Superior temporal gyrus (tissue), 1 donor: ENCODE results near the gene LRMDA.

Experiments used
- DNase-seq: peaks from one replicate; pipeline ENCODE4 v3.0.0-alpha.2; 2016; ENCODE audit errors: extremely low spot score

The LRMDA gene

DNA sequence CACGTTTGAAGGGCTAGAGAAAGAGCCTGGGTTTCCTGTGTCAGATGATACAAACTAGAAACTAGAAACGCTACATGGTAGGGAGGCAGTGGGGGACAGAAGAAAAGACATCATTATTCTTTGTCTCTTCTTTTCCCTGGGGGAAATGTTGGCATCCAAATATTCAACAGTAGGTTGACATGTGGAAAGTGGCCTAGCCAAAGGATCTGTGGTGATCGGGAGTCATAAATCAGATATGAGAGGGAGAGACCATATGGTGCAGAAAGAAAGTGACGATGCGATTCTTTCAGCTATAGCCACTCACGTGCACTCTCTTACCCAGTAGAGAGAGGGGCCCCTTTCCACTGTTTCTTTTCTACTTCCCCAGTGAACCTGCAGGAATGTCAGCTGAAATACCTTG, 964.7 kb downstream of the LRMDA start:
- DNase-seq = no peak

DNA sequence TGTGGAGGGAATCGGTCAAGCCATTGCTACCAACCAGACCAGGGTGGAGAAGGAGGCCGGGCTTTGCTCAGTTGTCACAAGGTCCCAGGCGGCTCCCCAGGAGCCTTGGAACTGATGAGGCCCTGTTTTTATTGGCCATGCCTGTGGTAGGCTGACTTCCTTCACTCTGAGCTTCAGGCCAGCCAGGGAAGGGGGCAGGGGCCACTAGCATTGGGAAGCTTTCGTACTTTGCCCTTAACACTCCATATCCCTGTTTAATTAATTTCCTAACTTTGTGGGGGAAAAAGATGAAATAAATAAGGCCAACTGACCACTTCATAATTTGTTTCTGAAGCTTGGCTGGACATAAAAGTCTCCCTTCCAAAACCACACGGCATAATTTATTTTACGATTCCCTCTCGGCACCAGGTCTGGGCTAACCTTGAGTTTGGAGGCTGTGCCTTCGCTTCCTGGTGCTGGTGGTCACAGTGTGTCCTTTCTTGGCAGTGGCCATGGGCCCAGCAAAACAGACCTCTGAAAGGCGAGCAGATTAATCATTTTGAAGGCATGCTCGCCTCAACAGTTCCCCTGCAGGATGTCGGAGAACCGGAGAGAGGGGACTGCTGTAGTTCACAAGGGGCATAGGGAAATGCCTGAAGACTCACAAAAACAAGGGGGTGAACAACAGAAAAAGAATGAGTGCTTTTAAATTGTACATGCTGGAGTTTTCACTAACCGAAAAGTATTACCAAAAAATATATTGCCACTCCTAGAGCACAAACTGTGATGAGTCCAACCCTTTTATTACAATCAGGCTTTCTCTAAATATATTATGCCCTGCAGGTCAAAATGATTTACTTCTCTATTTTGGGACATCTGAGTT, 966.0 kb downstream of the LRMDA start:
- no peak for DNase-seq

- no peak for DNase-seq
These were observed 966.8 kb downstream of the LRMDA start for GRCh38 chr10:76398043-76398710.

DNA sequence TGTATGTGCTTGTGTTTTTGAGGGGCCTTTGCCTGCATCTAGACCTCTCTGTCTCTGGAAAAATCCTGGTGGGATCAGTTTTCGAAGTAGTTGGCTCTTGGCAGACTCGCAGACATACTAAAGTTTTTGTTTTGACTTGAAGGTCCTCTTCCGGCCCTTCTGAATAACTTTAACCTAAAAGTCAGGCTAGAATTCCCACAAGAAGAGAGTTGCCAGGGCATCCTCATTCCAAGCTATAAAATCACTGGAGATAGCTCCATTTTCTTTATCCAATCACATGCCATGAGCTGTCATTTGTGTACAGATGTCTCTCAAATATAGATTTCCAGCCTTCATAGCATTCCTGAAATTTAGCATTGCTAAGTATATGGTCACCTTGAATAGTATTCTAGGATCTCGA, 967.8 kb downstream of the LRMDA start:
- no peak for DNase-seq

DNA sequence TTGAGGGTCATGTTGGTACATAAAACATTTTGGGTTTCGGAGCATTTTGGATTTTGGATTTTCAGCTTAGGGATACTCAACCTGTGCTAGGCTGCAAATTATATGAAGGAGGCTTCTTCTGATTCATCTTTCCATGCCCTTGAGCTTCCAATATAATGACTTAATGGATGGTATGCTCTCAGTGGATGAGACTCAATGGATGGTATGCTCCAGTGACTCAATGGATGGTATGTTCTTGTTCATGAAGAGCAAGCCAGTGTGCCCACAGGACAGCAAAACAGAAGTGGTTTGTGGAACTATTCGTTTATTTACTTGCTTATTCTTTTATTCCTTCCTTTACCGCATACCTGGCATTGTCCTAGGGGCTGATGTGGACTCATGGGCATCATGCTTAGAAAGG, 969.6 kb downstream of the LRMDA start:
- DNase-seq = no peak

DNA sequence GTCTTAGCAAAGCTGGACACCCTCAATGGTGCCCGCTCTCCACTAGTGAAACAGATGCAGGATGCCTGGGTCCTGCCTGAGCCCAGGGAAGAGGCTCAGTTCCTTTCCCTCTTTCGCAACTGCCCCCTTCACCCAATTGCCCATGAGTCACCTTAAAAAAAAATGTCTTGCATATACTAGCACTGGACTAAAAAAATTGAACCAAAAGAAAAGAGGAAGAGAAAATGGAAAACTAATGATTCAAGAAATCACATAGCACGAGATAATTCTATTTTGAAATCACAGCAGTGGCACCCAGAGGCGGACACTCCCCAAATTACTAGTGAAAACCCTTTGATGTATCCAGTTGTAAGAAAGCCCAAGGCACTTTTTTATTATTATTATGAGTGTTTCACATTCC, 972.5 kb downstream of the LRMDA start:
- DNase-seq = no peak

GRCh38 chr10:76404531-76404930, 973.1 kb downstream of the LRMDA start:
- DNase-seq = no peak

- no peak for DNase-seq
These were observed 974.5 kb downstream of the LRMDA start for GRCh38 chr10:76405922-76406321.

- no peak for DNase-seq
These were observed 977.2 kb downstream of the LRMDA start for GRCh38 chr10:76408646-76409045.

DNA sequence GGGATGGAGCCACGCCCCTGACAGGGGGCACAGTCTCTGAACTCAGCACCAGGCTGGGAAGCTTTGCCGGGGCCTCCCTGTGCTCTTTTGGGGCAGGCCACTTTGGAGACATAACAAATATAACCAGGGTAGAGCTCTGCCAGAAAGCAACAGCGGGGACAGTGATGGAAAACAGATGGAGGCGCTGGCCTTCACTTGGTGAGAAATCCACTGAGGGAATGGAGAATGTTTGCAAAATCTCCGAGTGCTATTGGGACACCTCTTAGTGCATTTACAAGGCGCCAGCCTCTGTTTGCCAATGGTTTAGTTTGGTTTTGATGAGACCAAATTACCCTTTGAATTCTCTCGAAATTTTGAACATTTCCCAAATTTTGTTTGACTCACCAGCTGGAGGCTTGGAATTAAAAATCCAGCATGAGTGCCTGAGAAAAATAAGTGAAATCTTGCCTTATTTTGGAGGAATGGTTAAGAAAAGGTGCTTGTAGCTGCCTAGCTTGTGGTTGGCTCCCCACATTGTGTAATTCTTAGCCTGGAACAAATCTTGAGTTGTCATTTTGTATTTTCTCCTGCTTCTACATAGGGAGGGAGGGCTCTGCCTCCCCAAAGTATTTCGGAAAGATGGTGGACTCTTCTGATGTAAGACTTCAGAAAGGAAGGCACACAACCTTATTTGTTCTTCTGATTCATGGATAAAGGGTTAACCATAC, 980.5 kb downstream of the LRMDA start:
- DNase-seq = peak; percentile 55

DNA sequence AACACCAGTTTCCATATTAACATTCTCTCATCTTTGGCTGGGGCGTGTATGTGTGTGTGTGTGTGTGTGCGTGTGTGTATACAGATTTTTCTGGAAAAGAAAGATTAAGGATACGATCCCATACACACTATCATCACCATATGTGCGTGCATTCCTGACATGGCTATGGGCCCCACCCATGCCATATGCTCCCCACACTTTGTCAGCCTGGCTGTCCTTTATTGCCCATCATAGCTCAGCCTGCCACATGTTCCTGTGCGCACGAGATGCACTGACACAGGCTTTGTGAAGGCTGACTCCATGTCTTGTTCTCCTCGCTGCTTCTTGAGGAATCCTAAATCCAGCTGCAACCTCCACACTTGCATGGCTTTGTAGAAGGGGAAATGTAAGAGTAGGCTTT, 984.1 kb downstream of the LRMDA start:
- DNase-seq = no peak

DNA sequence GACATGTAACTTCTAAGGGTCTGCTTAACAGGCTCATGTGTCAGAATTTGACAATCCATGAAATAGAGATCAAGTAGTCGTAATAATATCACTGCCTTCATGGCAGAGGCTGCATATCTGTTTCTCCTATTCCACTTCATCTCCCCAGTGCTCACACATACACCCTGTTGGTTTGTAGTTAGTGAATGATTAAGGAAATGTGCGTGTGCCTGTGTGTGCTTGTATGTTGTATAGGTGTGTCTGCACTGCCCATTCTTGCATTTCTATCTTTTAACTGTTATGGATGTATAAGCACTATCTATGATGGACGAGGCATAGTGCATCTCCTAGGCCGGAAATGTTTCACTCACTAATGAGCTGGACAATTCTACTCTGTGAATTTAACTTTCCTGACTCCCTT, 985.2 kb downstream of the LRMDA start:
- DNase-seq = no peak

DNA sequence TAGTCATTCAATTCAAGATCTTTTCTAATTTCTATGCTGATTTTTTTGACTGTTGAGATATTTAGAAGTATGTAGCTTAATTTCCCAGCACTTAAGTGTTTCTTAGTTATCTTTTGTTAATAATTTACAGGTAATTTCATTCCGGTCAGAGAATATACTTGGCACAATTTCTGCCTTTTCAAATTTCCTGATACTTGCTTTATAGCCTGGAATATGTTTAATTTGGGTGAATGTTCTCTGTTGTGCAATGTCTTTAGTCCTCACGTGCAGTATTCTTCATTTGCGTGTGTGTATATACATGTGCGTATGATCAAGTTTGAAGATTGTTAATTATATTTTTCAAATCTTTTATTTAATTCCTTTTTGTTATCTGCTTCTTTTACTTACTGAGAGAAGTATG, 989.3 kb downstream of the LRMDA start:
- no peak for DNase-seq

DNA sequence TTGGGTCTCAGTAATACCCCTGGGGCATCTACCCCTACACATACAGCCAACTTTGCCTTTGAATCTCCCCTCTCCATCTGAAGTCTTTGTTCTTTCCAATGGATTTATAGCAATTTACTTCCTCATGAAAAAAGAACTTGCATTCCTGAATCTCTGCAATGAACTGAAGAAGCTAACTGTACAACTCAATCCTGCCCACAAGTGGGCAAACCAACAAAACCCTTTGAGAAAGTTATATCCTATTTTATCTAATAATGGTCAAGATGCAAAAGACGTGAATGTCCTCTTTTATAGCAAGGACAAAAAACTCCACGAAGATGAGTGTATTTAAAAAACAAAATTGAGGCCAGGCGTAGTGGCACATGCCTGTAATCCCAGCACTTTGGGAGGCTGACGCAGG, 991.3 kb downstream of the LRMDA start:
- DNase-seq = no peak

DNA sequence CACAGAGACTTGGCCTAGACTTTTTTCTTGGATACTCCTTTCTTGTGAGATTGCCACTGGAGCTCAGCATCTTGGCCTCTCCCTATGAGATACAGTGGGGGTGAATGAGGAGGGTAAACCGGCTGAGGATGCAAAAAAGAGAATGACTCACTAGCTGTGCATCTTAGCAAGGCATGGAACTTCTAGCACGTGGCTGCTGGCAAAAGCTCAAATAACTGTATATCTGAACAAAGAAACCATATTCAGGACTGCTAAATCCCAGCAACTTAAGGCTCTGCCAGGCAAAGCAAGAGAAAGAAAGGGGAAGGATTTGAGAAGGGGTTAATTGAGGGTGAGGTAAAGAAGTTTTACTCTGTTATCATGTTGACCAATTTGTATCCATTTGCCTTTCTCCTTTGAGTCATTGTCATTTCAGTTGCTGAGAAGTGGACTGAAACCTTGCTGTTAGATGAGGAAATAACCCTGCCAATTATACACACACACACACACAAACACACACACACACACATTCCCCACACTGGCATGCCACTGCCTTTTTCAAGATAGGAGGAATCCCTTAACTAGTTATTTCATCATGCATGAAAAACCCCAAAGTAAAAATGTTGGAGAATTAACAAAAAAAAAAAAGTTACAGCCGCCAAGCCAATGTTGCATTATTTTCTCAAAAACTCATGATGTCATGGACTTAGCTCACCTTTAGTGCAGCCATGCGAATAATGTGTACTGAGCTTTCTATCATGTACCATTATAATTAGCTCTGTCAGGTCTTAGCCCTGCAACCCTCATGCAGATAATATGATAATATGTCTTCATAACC, 997.3 kb downstream of the LRMDA start:
- DNase-seq = no peak

DNA sequence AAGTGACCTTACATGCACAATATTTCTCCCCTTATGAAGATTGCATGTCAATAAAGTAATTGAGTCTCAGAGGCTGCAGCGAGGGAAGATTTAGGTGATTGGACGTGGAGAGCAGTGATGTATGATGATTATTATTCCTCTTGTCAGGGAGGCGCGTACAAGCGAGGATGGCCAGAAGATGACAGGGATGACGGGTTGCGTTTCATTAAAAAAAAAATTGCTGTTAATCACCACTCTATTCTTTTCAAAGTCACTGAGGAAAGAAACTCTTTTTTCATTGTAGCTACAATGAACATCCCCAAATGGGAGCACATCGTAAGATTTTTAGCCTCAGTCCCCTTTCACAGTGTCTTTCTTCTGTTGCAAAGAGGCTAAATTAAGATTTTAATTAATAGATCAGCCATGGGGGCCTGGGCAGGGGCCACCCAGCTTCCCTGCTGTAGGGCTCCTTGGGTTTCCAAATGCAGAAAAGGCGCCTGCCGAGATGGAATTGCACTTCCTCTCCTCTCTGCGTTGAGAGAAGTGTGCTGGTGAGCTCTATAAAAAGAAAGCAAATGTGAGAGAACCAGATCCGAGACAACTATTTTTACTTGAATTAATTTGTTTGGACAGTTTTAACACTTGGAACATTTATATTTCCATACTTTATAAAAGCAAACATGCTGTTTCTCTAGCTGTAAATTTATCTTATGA, 998.1 kb downstream of the LRMDA start:
- DNase-seq = peak; percentile 41

DNA sequence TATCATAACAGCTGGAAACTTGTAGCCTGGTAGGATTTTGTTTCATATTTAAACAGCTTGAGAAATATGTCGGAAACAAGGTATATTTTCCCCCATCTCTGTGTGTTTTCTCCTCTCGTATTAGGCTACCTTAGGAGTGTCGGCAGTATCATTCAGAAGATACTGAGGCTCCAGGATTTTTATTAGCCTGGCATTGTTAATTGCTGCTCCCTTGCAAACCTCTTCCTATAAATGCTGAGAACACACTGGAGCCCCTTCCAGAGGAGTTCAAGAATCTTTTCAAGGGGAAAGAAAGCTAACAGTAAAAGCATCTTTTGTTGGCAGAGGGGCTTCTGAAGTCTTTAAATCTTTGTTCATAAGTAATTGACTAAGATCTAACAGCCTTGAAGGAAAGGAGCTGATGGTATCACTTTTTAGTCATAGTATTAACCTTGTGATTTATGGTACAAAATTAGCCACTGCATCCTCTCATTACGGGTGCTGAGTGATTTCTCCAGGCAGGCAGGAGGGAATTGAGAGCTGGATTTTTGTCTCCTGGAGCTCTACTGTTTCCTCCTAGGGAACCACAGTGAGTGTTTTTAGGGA, 998.7 kb downstream of the LRMDA start:
- peak; percentile 39 for DNase-seq

GRCh38 chr10:76432016-76433012, 1000.9 kb downstream of the LRMDA start:
- no peak for DNase-seq

DNA sequence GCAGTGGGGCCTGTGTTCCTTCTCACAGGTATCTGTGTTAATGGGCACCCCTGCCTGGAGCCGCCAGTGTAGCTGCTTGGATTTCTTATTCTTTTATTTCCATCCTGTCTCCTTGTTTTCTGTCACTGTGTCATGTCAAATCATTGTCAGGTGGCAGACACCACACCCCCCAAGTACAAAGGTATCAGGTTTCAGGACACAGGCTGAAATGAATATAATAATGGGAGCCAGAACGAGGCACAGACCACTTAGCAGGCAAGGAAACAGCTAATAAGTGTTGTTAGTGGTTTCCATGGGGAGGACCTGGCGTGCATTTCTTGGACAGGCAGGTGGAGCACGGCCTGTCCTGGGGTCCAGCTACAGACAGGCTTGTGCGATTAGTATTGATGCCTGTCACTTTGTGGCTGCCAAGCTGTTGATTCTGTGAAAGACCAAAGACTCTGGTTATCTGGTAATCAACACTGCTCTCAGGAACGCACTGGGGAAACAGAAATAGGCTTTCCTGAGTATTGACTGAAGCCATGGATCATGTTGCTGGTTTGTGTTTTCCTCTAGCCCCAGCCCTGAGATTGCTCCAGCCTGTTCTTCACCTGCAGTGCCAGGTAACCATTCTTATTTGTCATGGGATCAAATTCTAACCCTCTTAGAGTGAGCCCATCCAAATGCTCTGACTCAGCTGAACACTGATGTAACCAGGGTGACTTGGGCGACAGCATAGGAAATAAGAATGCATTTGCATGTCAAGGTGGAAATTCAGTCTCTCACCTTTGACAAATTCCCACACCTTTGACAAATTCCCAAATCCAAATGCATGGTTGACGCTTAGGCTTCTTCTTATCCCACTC, 1002.0 kb downstream of the LRMDA start:
- no peak for DNase-seq
